Naive thymus-derived CD4-positive, alpha-beta T cell (primary cell): ENCODE results near the gene PLCH2. TPM values are rescaled to one million over a fixed set of nuclear protein-coding genes. Genes with fewer than 3 reads are reported as not detected.

Experiments
- ATAC-seq: fragments of 150-1000 bp; cut with Tn5 transposase; 2 replicates; pipeline ENCODE4 v1.10.0; 2021; ENCODE audit warnings: mild to moderate bottlenecking, moderate library complexity
- CTCF ChIA-PET: fragments of 350-600 bp; sonication (Branson Sonifier 250); formaldehyde crosslinking; loops from one replicate; lab custom pipeline; 2021; ENCODE audit warnings: antibody characterized with exemption; lab: Charles Lee
- POLR2A ChIA-PET: fragments of 350-600 bp; sonication (Branson Sonifier 250); formaldehyde crosslinking; loops from one replicate; lab custom pipeline; 2021; ENCODE audit warnings: antibody characterized with exemption, inconsistent platforms; lab: Charles Lee
- DNase-seq, 9 donors: peaks; one replicate each; pipeline versions ENCODE4 v3.0.0 to v3.0.0-alpha.2; 2020 to 2022; ENCODE audit warnings: mixed read lengths in 1 of 9
- H3K27ac ChIP-seq: one replicate; pipeline ENCODE4 v1.7.0; 2013; ENCODE audit warnings: mild to moderate bottlenecking, low read depth, low read length, moderate library complexity
- H3K27me3 ChIP-seq, 2 donors: one replicate each; pipeline ENCODE4 v1.7.0; 2013; ENCODE audit warnings: low read length in 2 of 2, mild to moderate bottlenecking in 2 of 2, moderate library complexity in 2 of 2; ENCODE audit not compliant: control insufficient read depth in 2 of 2, insufficient read depth in 2 of 2
- H3K36me3 ChIP-seq, 3 experiments: 1 replicate in 2 of 3; 2 replicates in 1 of 3; pipeline ENCODE4 v1.7.0; 2013; ENCODE audit warnings: low read length in 3 of 3, mild to moderate bottlenecking in 3 of 3, moderate library complexity in 1 of 3; ENCODE audit not compliant: insufficient read depth in 3 of 3, control insufficient read depth in 2 of 3
- H3K4me1 ChIP-seq, 2 donors: one replicate each; pipeline ENCODE4 v1.7.0; 2013; ENCODE audit warnings: low read length in 2 of 2, mild to moderate bottlenecking in 2 of 2, moderate library complexity in 1 of 2; ENCODE audit not compliant: control insufficient read depth in 2 of 2, insufficient read depth in 2 of 2
- H3K4me3 ChIP-seq: 2 replicates; pipeline ENCODE4 v1.7.0; 2013; ENCODE audit warnings: mild to moderate bottlenecking, low read length
- H3K9me3 ChIP-seq, 3 experiments: 1 replicate in 2 of 3; 2 replicates in 1 of 3; pipeline ENCODE4 v1.7.0; 2013; ENCODE audit warnings: low read length in 3 of 3; ENCODE audit not compliant: control insufficient read depth in 2 of 3
- H3K27ac Mint-ChIP-seq, 9 donors: one replicate each; pipeline ENCODE4 v1.8.0; 2020 to 2022; ENCODE audit warnings: mixed read lengths in 9 of 9, mild to moderate bottlenecking in 8 of 9, moderate library complexity in 5 of 9, inconsistent platforms in 2 of 9
- H3K27me3 Mint-ChIP-seq, 5 donors: one replicate each; pipeline ENCODE4 v1.8.0; 2021 to 2022; ENCODE audit warnings: mixed read lengths in 5 of 5, mild to moderate bottlenecking in 1 of 5
- H3K36me3 Mint-ChIP-seq, 5 donors: one replicate each; pipeline ENCODE4 v1.8.0; 2020 to 2022; ENCODE audit warnings: mixed read lengths in 5 of 5, mild to moderate bottlenecking in 3 of 5, inconsistent platforms in 1 of 5
- H3K4me1 Mint-ChIP-seq, 7 donors: one replicate each; pipeline ENCODE4 v1.8.0; 2020 to 2022; ENCODE audit warnings: mixed read lengths in 7 of 7, mild to moderate bottlenecking in 3 of 7, inconsistent platforms in 1 of 7
- H3K4me3 Mint-ChIP-seq, 10 donors: one replicate each; pipeline ENCODE4 v1.8.0; 2020 to 2022; ENCODE audit warnings: mild to moderate bottlenecking in 10 of 10, mixed read lengths in 10 of 10, moderate library complexity in 6 of 10, inconsistent platforms in 2 of 10
- H3K9me3 Mint-ChIP-seq, 11 donors: one replicate each; pipeline ENCODE4 v1.8.0; 2020 to 2022; ENCODE audit warnings: mixed read lengths in 11 of 11, mild to moderate bottlenecking in 4 of 11, inconsistent platforms in 1 of 11, moderate library complexity in 1 of 11
- intact Hi-C, 2 donors: fragments of 100-400 bp; cut with micrococcal nuclease; formaldehyde crosslinking; loops; one replicate each; pipeline ENCODE4 v1.15.1; 2023
- polyA plus RNA-seq, 2 donors: library from polyadenylated mRNA; unstranded; fragments of 300-500 nt; fragmentation: Illumina TruSeq; gene quantifications; one replicate each; pipeline ENCODE4 v1.2.3, GENCODE V29; 2021
- total RNA-seq, 6 experiments: library from RNA in 5 of 6; stranded (reverse) in 5 of 6; gene quantifications; 1 replicate in 5 of 6; 2 replicates in 1 of 6; pipeline ENCODE4 v1.2.3 and lab custom pipeline; 2021 to 2026

Gene PLCH2
- total and polyA plus RNA-seq, 7 experiments from 2014 or later: 0.11 to 37.4 (median 11.8) TPM

- Histone ChIP-seq H3K27ac (no peak overlapping the region), H3K36me3 (peaks cover 0 to 33% (median 6%) of the 10 kb centered on the region in 3 experiments), H3K9me3 (no peaks in the 10 kb centered on the region), H3K4me1 (no peaks in the 10 kb centered on the region), H3K4me3 (no peak overlapping the region), H3K27me3 (no peaks in the 10 kb centered on the region)
- ChIA-PET POLR2A (interaction anchor here (1.4 kb wide), 1 partner anchor 17 kb away, joined by 3 read pairs; no protein-coding TSS in a partner anchor), CTCF (no interaction called here)
- Mint-ChIP-seq H3K4me1 (peaks cover 0 to 4% (median under 1%) of the 10 kb centered on the region in 7 donors), H3K4me3 (no peak overlapping the region), H3K36me3 (peaks cover 0 to 4% (median 2%) of the 10 kb centered on the region in 5 donors), H3K9me3 (peaks cover 0 to 2% (median 0%) of the 10 kb centered on the region in 11 donors), H3K27me3 (no peaks in the 10 kb centered on the region), H3K27ac (peak overlapping the region in 2 of 9 donors; percentile 23 to 38)
- intact Hi-C loops: no loop called here
- DNase-seq: no peak
- ATAC-seq: no peak
These were observed 29.4 kb downstream of the PLCH2 start for GRCh38 chr1:2505461-2505994.

DNA sequence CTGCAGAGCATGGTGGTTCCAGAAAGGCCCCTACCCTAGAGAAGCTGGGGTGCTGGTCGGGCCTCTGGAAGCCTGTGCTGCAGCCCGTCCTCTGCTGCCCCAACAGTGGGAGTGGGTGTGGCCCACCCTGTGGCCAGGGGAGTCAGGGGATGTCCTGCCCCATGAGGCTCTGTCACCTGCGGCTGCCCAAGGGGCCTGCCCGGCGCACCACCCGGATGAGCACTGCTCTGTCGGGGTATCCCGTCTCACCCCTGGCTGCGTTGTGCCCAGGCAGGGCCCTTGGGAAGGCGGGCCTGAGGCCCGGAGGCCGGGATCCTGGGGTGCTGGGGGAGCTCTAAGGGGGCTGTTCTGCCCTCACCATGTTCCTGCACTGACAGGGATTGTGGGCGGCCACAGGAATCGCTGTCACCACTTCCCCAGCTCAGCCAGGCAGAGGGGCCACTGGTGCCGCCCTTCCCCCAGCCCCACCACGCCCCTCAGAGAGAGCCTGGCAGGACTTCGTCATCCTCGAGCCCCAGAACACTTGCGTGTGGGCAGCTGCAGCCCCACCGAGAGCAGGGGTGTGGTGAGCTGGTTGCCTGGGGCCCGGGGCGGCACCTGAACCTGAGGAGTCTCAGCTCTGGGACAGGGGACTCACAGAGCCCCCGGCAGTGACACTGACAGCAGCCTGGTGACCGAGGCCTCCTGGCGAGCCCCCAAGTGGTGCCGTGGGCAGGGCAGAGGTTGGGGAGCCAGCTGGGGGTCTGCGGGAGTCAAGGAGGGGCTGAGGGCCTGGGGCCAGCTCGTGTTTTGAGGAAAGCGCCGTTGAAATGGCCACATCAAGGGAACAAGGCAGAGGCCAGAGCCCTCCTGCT, 30.1 kb downstream of the PLCH2 start:
- intact Hi-C loops: no loop called here
- H3K4me1 ChIP-seq: no peaks in the 10 kb centered on the region
- Mint-ChIP-seq H3K27me3 (no peaks in the 10 kb centered on the region), H3K27ac (no peak overlapping the region), H3K9me3 (peaks cover 0 to 2% (median 0%) of the 10 kb centered on the region in 11 donors), H3K36me3 (peaks cover 0 to 4% (median 2%) of the 10 kb centered on the region in 5 donors), H3K4me3 (no peak overlapping the region), H3K4me1 (peaks cover 0 to 4% (median 0%) of the 10 kb centered on the region in 7 donors)
- ATAC-seq (no peak), DNase-seq (no peak)
- no peaks in the 10 kb centered on the region for H3K9me3 ChIP-seq
- H3K36me3 ChIP-seq: peaks cover 0 to 41% (median 6%) of the 10 kb centered on the region in 3 experiments
- ChIA-PET POLR2A (interaction anchor here (1.4 kb wide), 1 partner anchor 18 kb away, joined by 3 read pairs; no protein-coding TSS in a partner anchor), CTCF (no interaction called here)
- H3K27ac ChIP-seq: no peak overlapping the region
- no peak overlapping the region for H3K4me3 ChIP-seq
- H3K27me3 ChIP-seq: no peaks in the 10 kb centered on the region

DNA sequence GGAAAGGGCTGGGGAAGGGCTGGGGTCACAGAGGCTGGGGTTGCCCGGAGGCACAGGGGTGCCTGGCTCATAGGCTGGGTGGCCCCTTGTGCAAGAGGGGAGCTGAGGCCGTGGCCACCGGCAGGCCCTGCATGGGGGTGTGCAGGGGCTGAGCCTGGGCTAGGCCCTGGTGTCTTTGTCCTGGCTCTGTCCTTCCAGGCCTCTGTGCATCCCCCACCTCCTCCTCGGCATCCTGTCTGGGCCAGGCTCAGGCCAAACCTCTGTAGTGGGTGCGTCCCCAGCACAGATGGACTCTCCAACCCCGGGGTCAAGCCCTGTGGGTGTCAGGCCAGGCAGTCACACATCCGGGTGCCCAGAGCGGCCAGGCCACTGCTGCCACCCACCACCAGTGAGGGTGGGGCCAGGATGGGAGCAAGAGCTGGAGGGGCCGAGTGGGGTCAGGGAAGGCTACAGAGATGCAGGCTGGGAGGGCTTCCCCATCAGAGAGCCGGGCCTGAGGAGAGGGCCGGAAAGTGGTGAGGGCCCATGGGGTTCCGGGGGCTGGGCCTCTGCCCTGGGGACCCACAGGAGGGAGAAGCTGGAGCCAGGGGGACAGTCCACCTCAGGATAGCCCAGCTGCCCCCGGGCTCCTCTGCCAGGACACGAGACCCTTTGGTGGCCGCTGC, 30.9 kb downstream of the PLCH2 start:
- Histone ChIP-seq H3K4me3 (no peak overlapping the region), H3K4me1 (no peaks in the 10 kb centered on the region), H3K36me3 (peaks cover 0 to 49% (median 12%) of the 10 kb centered on the region in 3 experiments), H3K27me3 (no peaks in the 10 kb centered on the region), H3K27ac (no peak overlapping the region), H3K9me3 (no peaks in the 10 kb centered on the region)
- Mint-ChIP-seq H3K27ac (peak overlapping the region in 1 of 9 donors; percentile 32), H3K4me1 (peaks cover 0 to 4% (median 0%) of the 10 kb centered on the region in 7 donors), H3K4me3 (no peak overlapping the region), H3K9me3 (peaks cover 0 to 2% (median 0%) of the 10 kb centered on the region in 11 donors), H3K27me3 (no peaks in the 10 kb centered on the region), H3K36me3 (peaks cover 0 to 10% (median 2%) of the 10 kb centered on the region in 5 donors)
- POLR2A ChIA-PET: interaction anchor here (1.4 kb wide), 2 partner anchors 17 to 18 kb away, joined by 3 to 4 read pairs; no protein-coding TSS in a partner anchor
- no peak for ATAC-seq
- CTCF ChIA-PET: no interaction called here
- intact Hi-C loops: no loop called here
- DNase-seq: no peak

DNA sequence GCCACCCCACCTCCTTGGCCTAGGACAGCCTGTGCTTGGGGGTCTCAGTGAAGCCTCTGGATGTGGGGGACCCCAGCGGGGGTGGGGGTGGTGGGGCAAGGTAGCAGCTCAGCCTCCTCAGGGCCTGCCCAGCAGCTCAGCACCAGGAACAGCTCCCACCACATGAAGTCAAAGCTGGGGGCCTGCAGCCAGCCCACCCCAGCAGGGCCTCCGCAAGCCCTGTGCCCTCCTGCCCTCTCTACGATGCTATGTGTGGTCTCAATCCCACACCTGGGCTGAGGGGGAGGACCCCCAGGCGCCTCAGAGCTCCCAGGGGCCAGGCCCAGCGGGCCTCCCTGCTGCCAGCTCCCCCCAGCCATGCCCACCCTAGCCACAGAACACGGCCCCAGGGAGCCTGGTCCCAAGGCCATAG, 31.7 kb downstream of the PLCH2 start:
- ChIA-PET POLR2A (interaction anchor here (0.6 to 1.4 kb wide), 2 partner anchors 16 to 41 kb away, joined by 3 to 4 read pairs; no protein-coding TSS in a partner anchor), CTCF (no interaction called here)
- Mint-ChIP-seq H3K27ac (no peak overlapping the region), H3K36me3 (peaks cover 0 to 10% (median 2%) of the 10 kb centered on the region in 5 donors), H3K4me1 (peaks cover 0 to 4% (median 0%) of the 10 kb centered on the region in 7 donors), H3K27me3 (no peaks in the 10 kb centered on the region), H3K4me3 (no peak overlapping the region), H3K9me3 (peaks cover 0 to 2% (median 0%) of the 10 kb centered on the region in 11 donors)
- H3K4me1 ChIP-seq: no peaks in the 10 kb centered on the region
- no peaks in the 10 kb centered on the region for H3K27me3 ChIP-seq
- DNase-seq (no peak), ATAC-seq (no peak)
- no peak overlapping the region for H3K4me3 ChIP-seq
- no peaks in the 10 kb centered on the region for H3K9me3 ChIP-seq
- no peak overlapping the region for H3K27ac ChIP-seq
- peaks cover 0 to 56% (median 12%) of the 10 kb centered on the region in 3 experiments for H3K36me3 ChIP-seq
- intact Hi-C loops: no loop called here

GRCh38 chr1:2508180-2508579, 32.1 kb downstream of the PLCH2 start:
- H3K27ac Mint-ChIP-seq: no peak overlapping the region
- CTCF ChIA-PET: no interaction called here

GRCh38 chr1:2508751-2509150, 32.7 kb downstream of the PLCH2 start:
- H3K9me3 Mint-ChIP-seq: peaks cover 0 to 2% (median 0%) of the 10 kb centered on the region in 11 donors
- H3K4me1 ChIP-seq: no peaks in the 10 kb centered on the region
- H3K27ac Mint-ChIP-seq: peak overlapping the region in 1 of 9 donors; percentile 19
- H3K27me3 Mint-ChIP-seq: no peaks in the 10 kb centered on the region
- no peaks in the 10 kb centered on the region for H3K27me3 ChIP-seq
- peaks cover 0 to 66% (median 15%) of the 10 kb centered on the region in 3 experiments for H3K36me3 ChIP-seq
- no peak overlapping the region for H3K4me3 ChIP-seq
- no peak overlapping the region for H3K4me3 Mint-ChIP-seq
- intact Hi-C loops: no loop called here
- CTCF ChIA-PET: no interaction called here
- no peaks in the 10 kb centered on the region for H3K9me3 ChIP-seq
- H3K36me3 Mint-ChIP-seq: peaks cover 0 to 10% (median 2%) of the 10 kb centered on the region in 5 donors
- peaks cover 0 to 4% (median 0%) of the 10 kb centered on the region in 7 donors for H3K4me1 Mint-ChIP-seq
- POLR2A ChIA-PET: interaction anchor here (1.4 kb wide), 1 partner anchor 15 kb away, joined by 4 read pairs; no protein-coding TSS in a partner anchor
- no peak overlapping the region for H3K27ac ChIP-seq
- DNase-seq (no peak), ATAC-seq (no peak)

More at GRCh38 chr1:2508180-2508579, 32.1 kb downstream of the PLCH2 start:
- Mint-ChIP-seq H3K9me3 (peaks cover 0 to 2% (median 0%) of the 10 kb centered on the region in 11 donors), H3K4me1 (peaks cover 0 to 4% (median 0%) of the 10 kb centered on the region in 7 donors), H3K36me3 (peaks cover 0 to 10% (median 2%) of the 10 kb centered on the region in 5 donors), H3K4me3 (no peak overlapping the region), H3K27me3 (no peaks in the 10 kb centered on the region)
- Histone ChIP-seq H3K4me1 (no peaks in the 10 kb centered on the region), H3K27ac (no peak overlapping the region), H3K36me3 (peaks cover 0 to 60% (median 12%) of the 10 kb centered on the region in 3 experiments), H3K9me3 (no peaks in the 10 kb centered on the region), H3K27me3 (no peaks in the 10 kb centered on the region), H3K4me3 (no peak overlapping the region)
- DNase-seq (no peak), ATAC-seq (no peak)
- POLR2A ChIA-PET: interaction anchor here (0.6 to 1.4 kb wide), 2 partner anchors 16 to 40 kb away, joined by 3 to 4 read pairs; no protein-coding TSS in a partner anchor
- intact Hi-C loops: no loop called here
